Measurements from ENCODE around the gene MCM3AP.
"Not testable (repeated sequence)": the region's sequence is repeated elsewhere in the genome, so short reads cannot be mapped to it uniquely, and the experiment has no call there.

Gene MCM3AP

DNA sequence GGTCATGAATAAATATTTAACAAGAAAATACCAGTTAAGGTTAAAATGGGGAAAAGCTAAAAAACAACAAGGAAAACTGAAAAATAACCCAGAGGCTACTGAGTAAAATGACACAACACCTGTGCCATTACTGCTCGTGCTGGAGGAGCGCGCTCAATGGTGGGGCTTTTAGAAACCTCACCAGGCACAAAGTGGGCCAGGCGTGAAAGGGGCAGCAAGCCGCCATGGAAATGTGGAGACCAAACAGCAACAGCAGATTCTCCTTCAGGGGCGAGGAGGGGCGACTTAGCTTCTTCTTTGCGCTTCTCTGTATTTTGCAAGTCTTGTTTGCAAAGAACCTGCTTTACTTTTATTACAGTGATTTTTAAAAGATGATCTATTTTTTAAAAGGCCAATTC lies 82.2 kb downstream of the MCM3AP start:
- DNase-seq (ENCODE audit: extremely low read depth, low read depth): no peak
- TF ChIP-seq, protein P1, sequence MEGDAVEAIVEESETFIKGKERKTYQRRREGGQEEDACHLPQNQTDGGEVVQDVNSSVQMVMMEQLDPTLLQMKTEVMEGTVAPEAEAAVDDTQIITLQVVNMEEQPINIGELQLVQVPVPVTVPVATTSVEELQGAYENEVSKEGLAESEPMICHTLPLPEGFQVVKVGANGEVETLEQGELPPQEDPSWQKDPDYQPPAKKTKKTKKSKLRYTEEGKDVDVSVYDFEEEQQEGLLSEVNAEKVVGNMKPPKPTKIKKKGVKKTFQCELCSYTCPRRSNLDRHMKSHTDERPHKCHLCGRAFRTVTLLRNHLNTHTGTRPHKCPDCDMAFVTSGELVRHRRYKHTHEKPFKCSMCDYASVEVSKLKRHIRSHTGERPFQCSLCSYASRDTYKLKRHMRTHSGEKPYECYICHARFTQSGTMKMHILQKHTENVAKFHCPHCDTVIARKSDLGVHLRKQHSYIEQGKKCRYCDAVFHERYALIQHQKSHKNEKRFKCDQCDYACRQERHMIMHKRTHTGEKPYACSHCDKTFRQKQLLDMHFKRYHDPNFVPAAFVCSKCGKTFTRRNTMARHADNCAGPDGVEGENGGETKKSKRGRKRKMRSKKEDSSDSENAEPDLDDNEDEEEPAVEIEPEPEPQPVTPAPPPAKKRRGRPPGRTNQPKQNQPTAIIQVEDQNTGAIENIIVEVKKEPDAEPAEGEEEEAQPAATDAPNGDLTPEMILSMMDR (IDR thresholded peaks at IDR 0.05; ENCODE audit: low read depth, low read length): no peak

- TF ChIP-seq, protein P1 (IDR thresholded peaks at IDR 0.05; ENCODE audit: low read depth, low read length): no peak
- DNase-seq (ENCODE audit: extremely low read depth, low read depth): no peak
These were observed 82.7 kb downstream of the MCM3AP start for GRCh38 chr21:46202592-46203202.

GRCh38 chr21:46200877-46201803 lies 84.3 kb downstream of the MCM3AP start:
- not testable (repeated sequence) for DNase-seq (ENCODE audit: extremely low read depth, low read depth)

- DNase-seq (ENCODE audit: extremely low read depth, low read depth): no peak
- TF ChIP-seq, protein P1 (IDR thresholded peaks at IDR 0.05; ENCODE audit: low read depth, low read length): no peak
These were observed 85.7 kb downstream of the MCM3AP start for GRCh38 chr21:46199436-46200373.

GRCh38 chr21:46196733-46197132 lies 88.7 kb downstream of the MCM3AP start:
- TF ChIP-seq, protein P1 (IDR thresholded peaks at IDR 0.05; ENCODE audit: low read depth, low read length): no peak
- no peak for DNase-seq (ENCODE audit: extremely low read depth, low read depth)

DNA sequence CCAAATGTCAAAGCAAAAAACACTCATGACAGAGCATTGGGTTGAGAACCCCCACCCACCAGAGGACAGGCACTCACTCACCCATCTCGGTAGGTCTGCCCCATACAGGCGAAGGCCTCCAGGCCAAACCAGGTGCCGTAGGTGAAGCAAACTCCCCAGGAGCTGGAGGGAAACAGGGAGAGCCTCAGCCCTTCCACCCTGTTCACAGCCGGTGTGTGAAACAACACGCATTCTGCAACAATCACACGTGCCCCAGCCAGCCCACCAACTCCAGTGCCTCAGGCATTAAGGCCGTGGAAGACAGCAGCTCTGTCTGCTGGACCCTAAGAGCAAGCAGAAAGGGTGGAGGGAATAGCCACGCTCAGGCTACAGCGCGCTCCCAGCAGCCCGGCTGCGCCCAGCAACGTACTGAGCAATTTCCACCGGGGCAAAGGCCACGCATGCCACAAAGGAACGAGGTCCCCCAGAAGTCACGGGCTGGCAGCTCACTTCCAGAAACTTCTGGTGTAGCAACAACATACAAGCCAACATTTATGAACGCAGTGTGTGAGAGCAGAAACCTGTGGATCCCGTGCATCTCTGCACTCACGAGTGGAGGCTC lies 89.7 kb downstream of the MCM3AP start:
- TF ChIP-seq, protein P1 (IDR thresholded peaks at IDR 0.05; ENCODE audit: low read depth, low read length): no peak
- DNase-seq (ENCODE audit: extremely low read depth, low read depth): no peak
